ENCODE data around the gene AP1G2.

Gene AP1G2

GRCh38 chr14:23521785-23522640, 45.6 kb downstream of the AP1G2 start:
- DNase-seq (ENCODE audit: low spot score) (no peak), FAIRE-seq (no peak)

GRCh38 chr14:23520899-23521533, 46.6 kb downstream of the AP1G2 start:
- FAIRE-seq (no peak), DNase-seq (ENCODE audit: low spot score) (no peak)

GRCh38 chr14:23518709-23519108, 48.9 kb downstream of the AP1G2 start:
- FAIRE-seq (no peak), DNase-seq (ENCODE audit: low spot score) (no peak)

GRCh38 chr14:23517650-23518326, 49.8 kb downstream of the AP1G2 start:
- no peak for DNase-seq (ENCODE audit: low spot score)
- no peak for FAIRE-seq

- no peak for FAIRE-seq
- DNase-seq (ENCODE audit: low spot score), result no peak
Observed at GRCh38 chr14:23514644-23514957, 53.0 kb downstream of the AP1G2 start.

GRCh38 chr14:23513818-23514643, 53.6 kb downstream of the AP1G2 start:
- FAIRE-seq, result no peak
- no peak for DNase-seq (ENCODE audit: low spot score)

GRCh38 chr14:23513005-23513817, 54.4 kb downstream of the AP1G2 start:
- no peak for DNase-seq (ENCODE audit: low spot score)
- no peak for FAIRE-seq

- DNase-seq (ENCODE audit: low spot score) (no peak), FAIRE-seq (no peak)
Observed at GRCh38 chr14:23512156-23512555, 55.4 kb downstream of the AP1G2 start.

Data from urothelium cell line (cell line).